ENCODE results near the gene GLDC.

- TF ChIP-seq CTCF (IDR thresholded peaks at IDR 0.05; ENCODE audit: low read depth, low read length) (no peak), POLR2A (IDR thresholded peaks at IDR 0.05; ENCODE audit: extremely low read depth, insufficient read length) (no peak), MAX (IDR thresholded peaks at IDR 0.05; ENCODE audit: low read depth, low read length) (no peak)
These were observed 40.3 kb downstream of the GLDC start for GRCh38 chr9:6605202-6605601.
